ENCODE data around the gene ASCC1.

- no peak for TF ChIP-seq EZH2 (IDR thresholded peaks at IDR 0.05; ENCODE audit: borderline replicate concordance, low read length)
- no peak for TF ChIP-seq CTCF (conservative IDR thresholded peaks at IDR 0.05 in 1 of 2, IDR thresholded peaks at IDR 0.05 in 1 of 2; ENCODE audit: extremely low read depth in 1 of 2, insufficient read depth in 1 of 2, low read depth in 1 of 2, low read length in 2 of 2)
Measured at GRCh38 chr10:72086466-72087391, 129.3 kb downstream of the ASCC1 start.

All from mammary epithelial cell (primary cell).